GM23338 (cell line): ENCODE measurements around the gene ZNF496. TPM values are rescaled to one million over a fixed set of nuclear protein-coding genes. Genes with fewer than 3 reads are reported as not detected.

Experiments used
- ATAC-seq: fragments of 200-7000 bp; cut with Tn5 transposase; 3 replicates; pipeline ENCODE4 v1.9.1; 2020
- DNase-seq: peaks from one replicate; pipeline ENCODE4 v3.0.0-alpha.2; 2015; ENCODE audit warnings: low spot score
- H2AFZ ChIP-seq: fragments of 200-600 bp; sonication (generic); 2 replicates; pipeline ENCODE4 v1.8.0; 2016; ENCODE audit warnings: antibody characterized with exemption, mild to moderate bottlenecking, moderate library complexity
- H3F3A ChIP-seq: fragments of 200-600 bp; sonication (generic); replicated peaks from 2 replicates; pipeline ENCODE4 v1.8.0; 2017; ENCODE audit warnings: antibody characterized with exemption, mixed run types, low read depth
- H3K27ac ChIP-seq: fragments of 200-600 bp; sonication (generic); 2 replicates; pipeline ENCODE4 v1.6.1; 2016; ENCODE audit warnings: low read depth
- H3K27me3 ChIP-seq: fragments of 200-600 bp; sonication (generic); 2 replicates; pipeline ENCODE4 v1.8.0; 2016; ENCODE audit warnings: mild to moderate bottlenecking, mixed run types, moderate library complexity; ENCODE audit not compliant: insufficient read depth
- H3K36me3 ChIP-seq: fragments of 200-600 bp; sonication (generic); 2 replicates; pipeline ENCODE4 v1.8.0; 2016; ENCODE audit warnings: mild to moderate bottlenecking; ENCODE audit not compliant: insufficient read depth
- H3K4me1 ChIP-seq: fragments of 200-600 bp; sonication (generic); 2 replicates; pipeline ENCODE4 v1.8.0; 2016; ENCODE audit warnings: mild to moderate bottlenecking, moderate library complexity; ENCODE audit not compliant: insufficient read depth
- H3K4me2 ChIP-seq: fragments of 200-600 bp; sonication (generic); 2 replicates; pipeline ENCODE4 v1.7.1; 2017; ENCODE audit warnings: mixed run types
- H3K4me3 ChIP-seq: fragments of 200-600 bp; sonication (generic); 2 replicates; pipeline ENCODE4 v1.6.1; 2016; ENCODE audit warnings: mixed run types
- H3K79me2 ChIP-seq: fragments of 200-600 bp; sonication (generic); replicated peaks from 2 replicates; pipeline ENCODE4 v1.8.0; 2017; ENCODE audit warnings: mild to moderate bottlenecking; ENCODE audit not compliant: insufficient read depth
- H3K9me2 ChIP-seq: fragments of 200-600 bp; sonication (generic); 2 replicates; pipeline ENCODE4 v1.8.0; 2017; ENCODE audit not compliant: insufficient read depth
- H4K20me1 ChIP-seq: fragments of 200-600 bp; sonication (generic); replicated peaks from 2 replicates; pipeline ENCODE4 v1.8.0; 2017; ENCODE audit warnings: mild to moderate bottlenecking; ENCODE audit not compliant: insufficient read depth
- H3K27ac Mint-ChIP-seq: 2 replicates; pipeline ENCODE4 v1.8.0; 2020; ENCODE audit warnings: inconsistent platforms, mild to moderate bottlenecking, moderate library complexity, mixed read lengths
- H3K27me3 Mint-ChIP-seq: 3 replicates; pipeline ENCODE4 v1.8.0; 2022; ENCODE audit warnings: low read depth, mild to moderate bottlenecking, moderate library complexity, mixed read lengths, inconsistent platforms; ENCODE audit not compliant: insufficient read depth, poor library complexity
- H3K36me3 Mint-ChIP-seq: 3 replicates; pipeline ENCODE4 v1.8.0; 2021; ENCODE audit warnings: low read depth, mild to moderate bottlenecking, inconsistent platforms, moderate library complexity, mixed read lengths
- H3K4me1 Mint-ChIP-seq: 3 replicates; pipeline ENCODE4 v1.8.0; 2020; ENCODE audit warnings: mild to moderate bottlenecking, inconsistent platforms, mixed read lengths
- H3K4me3 Mint-ChIP-seq: 3 replicates; pipeline ENCODE4 v1.8.0; 2021; ENCODE audit warnings: moderate library complexity, mild to moderate bottlenecking, inconsistent platforms, mixed read lengths
- H3K9me3 Mint-ChIP-seq: 3 replicates; pipeline ENCODE4 v1.8.0; 2020; ENCODE audit warnings: moderate library complexity, mild to moderate bottlenecking, inconsistent platforms, mixed read lengths
- CREB1 ChIP-seq: fragments of 250-450 bp; sonication (Bioruptor Pico); IDR thresholded peaks from 2 replicates; pipeline ENCODE4 v1.5.0; 2020; ENCODE audit warnings: low read depth, mild to moderate bottlenecking, moderate library complexity
- JUNB ChIP-seq: IDR thresholded peaks from one replicate; pipeline ENCODE4 v1.6.1; 2016; ENCODE audit warnings: antibody characterized with exemption; ENCODE audit not compliant: unreplicated experiment
- NANOG ChIP-seq: IDR thresholded peaks from 2 replicates; pipeline ENCODE4 v1.6.1; 2016; ENCODE audit warnings: antibody characterized with exemption, borderline replicate concordance
- REST ChIP-seq: IDR thresholded peaks from one replicate; pipeline ENCODE4 v1.6.1; 2018; ENCODE audit warnings: antibody characterized with exemption; ENCODE audit not compliant: unreplicated experiment
- ZNF114 ChIP-seq: fragments of 250-450 bp; sonication (Bioruptor Pico); IDR thresholded peaks from 2 replicates; pipeline ENCODE4 v1.5.0; 2020; ENCODE audit warnings: mild to moderate bottlenecking, moderate library complexity
- polyA plus RNA-seq: library from polyadenylated mRNA; unstranded; fragments of >200 nt; fragmentation: Nextera tagmentation; extraction: Ambion mirVana; gene quantifications from 2 replicates; pipeline ENCODE4 v1.2.1, GENCODE V29; 2016
- total RNA-seq: library from RNA; depleted of rRNA; stranded (reverse); fragments of >200 nt; shearing (Covaris generic); gene quantifications from 2 replicates; pipeline ENCODE4 v1.2.3, GENCODE V29; 2014
- TF ChIP-seq, protein P1 (sequence below): fragments of 250-450 bp; sonication (Bioruptor Pico); IDR thresholded peaks from 2 replicates; pipeline ENCODE4 v1.5.0; 2020; ENCODE audit warnings: mild to moderate bottlenecking, moderate library complexity

Gene ZNF496
- total and polyA plus RNA-seq, 2 experiments from 2014 or later, result 22.0 to 127 TPM

GRCh38 chr1:247295274-247295684, 36.4 kb downstream of the ZNF496 start:
- Histone ChIP-seq H3K27me3 (no peaks in the 10 kb centered on the region), H3K27ac (no peak overlapping the region), H3K4me1 (peaks cover 74% of the 10 kb centered on the region), H4K20me1 (no peaks in the 10 kb centered on the region), H3K9me2 (peaks cover 14% of the 10 kb centered on the region; the same call in 1 of the 2 replicates), H2AFZ (no peak overlapping the region), H3K36me3 (no peaks in the 10 kb centered on the region), H3K4me2 (peak overlapping the region; percentile 35; the same call in 1 of the 2 replicates), H3K79me2 (no peaks in the 10 kb centered on the region), H3F3A (peaks cover 7% of the 10 kb centered on the region), H3K4me3 (0 out of 2 replicates have a peak overlapping the region, but pooled peaks have one; percentile 17)
- peak; percentile 87 for DNase-seq
- peaks cover 82% of the 10 kb centered on the region for H3K4me1 Mint-ChIP-seq
- no peak overlapping the region; the same call in 1 of the 2 replicates for H3K27ac Mint-ChIP-seq
- no peaks in the 10 kb centered on the region for H3K9me3 Mint-ChIP-seq
- H3K36me3 Mint-ChIP-seq, result peaks cover 40% of the 10 kb centered on the region
- peaks cover 7% of the 10 kb centered on the region for H3K27me3 Mint-ChIP-seq
- peak overlapping the region; percentile 35 for H3K4me3 Mint-ChIP-seq
- TF ChIP-seq JUNB (no peak), ZNF114 (CRISPR knock-in tag) (0 out of 2 replicates have a peak, but pooled peaks have one; percentile 35), CREB1 (no peak), NANOG (0 out of 2 replicates have a peak, but pooled peaks have one; percentile 40), REST (no peak)
- TF ChIP-seq, protein P1, sequence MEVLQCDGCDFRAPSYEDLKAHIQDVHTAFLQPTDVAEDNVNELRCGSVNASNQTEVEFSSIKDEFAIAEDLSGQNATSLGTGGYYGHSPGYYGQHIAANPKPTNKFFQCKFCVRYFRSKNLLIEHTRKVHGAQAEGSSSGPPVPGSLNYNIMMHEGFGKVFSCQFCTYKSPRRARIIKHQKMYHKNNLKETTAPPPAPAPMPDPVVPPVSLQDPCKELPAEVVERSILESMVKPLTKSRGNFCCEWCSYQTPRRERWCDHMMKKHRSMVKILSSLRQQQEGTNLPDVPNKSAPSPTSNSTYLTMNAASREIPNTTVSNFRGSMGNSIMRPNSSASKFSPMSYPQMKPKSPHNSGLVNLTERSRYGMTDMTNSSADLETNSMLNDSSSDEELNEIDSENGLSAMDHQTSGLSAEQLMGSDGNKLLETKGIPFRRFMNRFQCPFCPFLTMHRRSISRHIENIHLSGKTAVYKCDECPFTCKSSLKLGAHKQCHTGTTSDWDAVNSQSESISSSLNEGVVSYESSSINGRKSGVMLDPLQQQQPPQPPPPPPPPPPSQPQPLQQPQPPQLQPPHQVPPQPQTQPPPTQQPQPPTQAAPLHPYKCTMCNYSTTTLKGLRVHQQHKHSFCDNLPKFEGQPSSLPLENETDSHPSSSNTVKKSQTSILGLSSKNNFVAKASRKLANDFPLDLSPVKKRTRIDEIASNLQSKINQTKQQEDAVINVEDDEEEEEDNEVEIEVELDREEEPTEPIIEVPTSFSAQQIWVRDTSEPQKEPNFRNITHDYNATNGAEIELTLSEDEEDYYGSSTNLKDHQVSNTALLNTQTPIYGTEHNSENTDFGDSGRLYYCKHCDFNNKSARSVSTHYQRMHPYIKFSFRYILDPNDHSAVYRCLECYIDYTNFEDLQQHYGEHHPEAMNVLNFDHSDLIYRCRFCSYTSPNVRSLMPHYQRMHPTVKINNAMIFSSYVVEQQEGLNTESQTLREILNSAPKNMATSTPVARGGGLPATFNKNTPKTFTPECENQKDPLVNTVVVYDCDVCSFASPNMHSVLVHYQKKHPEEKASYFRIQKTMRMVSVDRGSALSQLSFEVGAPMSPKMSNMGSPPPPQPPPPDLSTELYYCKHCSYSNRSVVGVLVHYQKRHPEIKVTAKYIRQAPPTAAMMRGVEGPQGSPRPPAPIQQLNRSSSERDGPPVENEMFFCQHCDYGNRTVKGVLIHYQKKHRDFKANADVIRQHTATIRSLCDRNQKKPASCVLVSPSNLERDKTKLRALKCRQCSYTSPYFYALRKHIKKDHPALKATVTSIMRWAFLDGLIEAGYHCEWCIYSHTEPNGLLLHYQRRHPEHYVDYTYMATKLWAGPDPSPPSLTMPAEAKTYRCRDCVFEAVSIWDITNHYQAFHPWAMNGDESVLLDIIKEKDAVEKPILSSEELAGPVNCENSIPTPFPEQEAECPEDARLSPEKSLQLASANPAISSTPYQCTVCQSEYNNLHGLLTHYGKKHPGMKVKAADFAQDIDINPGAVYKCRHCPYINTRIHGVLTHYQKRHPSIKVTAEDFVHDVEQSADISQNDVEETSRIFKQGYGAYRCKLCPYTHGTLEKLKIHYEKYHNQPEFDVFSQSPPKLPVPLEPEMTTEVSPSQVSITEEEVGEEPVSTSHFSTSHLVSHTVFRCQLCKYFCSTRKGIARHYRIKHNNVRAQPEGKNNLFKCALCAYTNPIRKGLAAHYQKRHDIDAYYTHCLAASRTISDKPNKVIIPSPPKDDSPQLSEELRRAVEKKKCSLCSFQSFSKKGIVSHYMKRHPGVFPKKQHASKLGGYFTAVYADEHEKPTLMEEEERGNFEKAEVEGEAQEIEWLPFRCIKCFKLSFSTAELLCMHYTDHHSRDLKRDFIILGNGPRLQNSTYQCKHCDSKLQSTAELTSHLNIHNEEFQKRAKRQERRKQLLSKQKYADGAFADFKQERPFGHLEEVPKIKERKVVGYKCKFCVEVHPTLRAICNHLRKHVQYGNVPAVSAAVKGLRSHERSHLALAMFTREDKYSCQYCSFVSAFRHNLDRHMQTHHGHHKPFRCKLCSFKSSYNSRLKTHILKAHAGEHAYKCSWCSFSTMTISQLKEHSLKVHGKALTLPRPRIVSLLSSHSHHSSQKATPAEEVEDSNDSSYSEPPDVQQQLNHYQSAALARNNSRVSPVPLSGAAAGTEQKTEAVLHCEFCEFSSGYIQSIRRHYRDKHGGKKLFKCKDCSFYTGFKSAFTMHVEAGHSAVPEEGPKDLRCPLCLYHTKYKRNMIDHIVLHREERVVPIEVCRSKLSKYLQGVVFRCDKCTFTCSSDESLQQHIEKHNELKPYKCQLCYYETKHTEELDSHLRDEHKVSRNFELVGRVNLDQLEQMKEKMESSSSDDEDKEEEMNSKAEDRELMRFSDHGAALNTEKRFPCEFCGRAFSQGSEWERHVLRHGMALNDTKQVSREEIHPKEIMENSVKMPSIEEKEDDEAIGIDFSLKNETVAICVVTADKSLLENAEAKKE (CRISPR knock-in tag), result 0 out of 2 replicates have a peak, but pooled peaks have one; percentile 52
- peak; percentile 68 for ATAC-seq
